ENCODE data around the gene CSF3R.

The CSF3R gene

DNA sequence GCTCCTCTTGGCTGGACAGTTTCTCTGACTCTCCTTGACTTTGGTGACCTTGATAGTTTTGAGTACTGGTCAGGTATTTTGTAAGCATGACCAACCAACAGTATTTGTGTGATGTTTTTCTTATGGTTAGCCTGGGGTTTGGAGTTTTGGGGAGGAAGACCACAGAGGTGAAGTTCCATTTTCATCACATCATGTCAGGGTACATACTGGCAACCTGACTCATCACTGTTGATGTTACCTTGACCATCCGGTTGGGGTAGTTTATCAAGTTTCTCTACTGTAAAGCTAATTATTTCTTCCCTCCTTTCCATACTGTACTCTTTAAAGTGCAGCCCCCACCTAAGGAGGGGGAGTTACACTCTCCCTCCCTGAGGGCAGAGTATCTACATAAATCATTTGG lies 45.9 kb downstream of the CSF3R start:
- no peak for TF ChIP-seq CTCF (conservative IDR thresholded peaks at IDR 0.05)
- H3K27ac ChIP-seq, result no peak overlapping the region

DNA sequence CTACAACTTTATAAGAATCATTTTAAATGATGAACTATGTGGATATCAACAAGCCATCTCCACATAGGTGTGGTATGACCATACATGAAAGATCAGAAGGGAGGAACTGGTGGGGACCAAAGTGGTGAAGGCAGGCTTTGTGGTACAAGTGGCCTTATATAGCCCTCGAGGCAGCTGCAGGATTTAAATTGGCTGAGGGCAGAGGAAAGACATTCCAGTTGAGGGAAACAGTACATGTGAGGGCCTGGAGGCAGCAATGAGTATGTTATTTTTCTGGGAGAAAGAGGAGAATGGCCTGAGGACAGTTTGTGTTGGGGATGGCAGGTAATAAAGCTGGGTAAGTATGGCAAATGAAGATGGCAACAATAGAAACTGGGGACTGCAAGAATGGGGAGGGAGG lies 49.6 kb downstream of the CSF3R start:
- H3K27ac ChIP-seq, result peak overlapping the region; percentile 44; the same call in 1 of the 2 replicates
- TF ChIP-seq CTCF (conservative IDR thresholded peaks at IDR 0.05), result no peak

- TF ChIP-seq CTCF (conservative IDR thresholded peaks at IDR 0.05), result no peak
Measured at GRCh38 chr1:36432616-36433015, 50.1 kb downstream of the CSF3R start.

DNA sequence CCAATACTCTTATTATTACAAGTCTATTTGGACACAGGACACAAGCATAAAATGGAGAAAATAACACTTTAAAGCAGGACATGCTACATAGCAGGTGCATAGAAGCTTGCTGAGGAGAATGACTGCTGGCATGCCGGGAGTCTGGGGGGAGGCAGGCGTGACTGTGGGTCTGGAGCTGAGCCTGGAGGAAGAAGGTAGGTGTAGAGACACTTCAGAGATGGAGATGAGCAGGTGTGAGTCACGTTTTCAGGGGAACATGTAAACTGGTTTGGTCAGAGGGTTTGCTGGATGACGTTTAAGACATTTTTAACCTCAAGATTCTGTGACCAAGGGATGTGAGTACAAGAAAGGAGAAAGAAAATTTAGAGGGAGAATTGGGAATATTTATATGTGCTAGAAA lies 56.9 kb downstream of the CSF3R start:
- TF ChIP-seq CTCF (conservative IDR thresholded peaks at IDR 0.05), result no peak
- H3K27ac ChIP-seq, result no peak overlapping the region

More at GRCh38 chr1:36432616-36433015, 50.1 kb downstream of the CSF3R start:
- H3K27ac ChIP-seq, result peak overlapping the region; percentile 44; the same call in 1 of the 2 replicates

GRCh38 chr1:36421649-36422048 lies 61.1 kb downstream of the CSF3R start:
- H3K27ac ChIP-seq, result no peak overlapping the region
- no peak for TF ChIP-seq CTCF (conservative IDR thresholded peaks at IDR 0.05)

DNA sequence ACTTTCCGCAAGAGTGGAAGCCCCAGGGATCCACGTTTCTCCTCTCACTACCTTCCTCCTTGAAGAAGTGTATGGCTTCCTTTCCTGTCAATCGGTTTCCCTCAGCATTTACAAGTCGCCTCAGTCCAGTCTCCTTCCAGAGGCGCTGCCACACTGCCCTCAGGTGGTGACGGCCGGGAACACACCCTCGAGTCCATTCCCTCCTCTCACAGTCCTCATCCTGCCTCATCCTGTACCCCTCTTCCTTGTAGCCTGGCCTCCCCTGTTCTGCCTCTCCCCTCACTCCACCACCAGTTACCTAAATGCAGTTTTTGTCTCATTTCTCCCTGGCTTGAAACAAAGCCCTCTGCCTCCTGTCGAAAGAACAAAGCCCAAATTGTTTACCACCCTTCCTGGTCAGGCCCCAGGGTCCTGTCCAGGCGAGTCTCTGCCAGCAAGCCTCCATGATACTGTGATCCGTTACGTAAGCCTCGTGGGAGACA lies 61.8 kb downstream of the CSF3R start:
- peak; percentile 96 for TF ChIP-seq CTCF (conservative IDR thresholded peaks at IDR 0.05)
- peak overlapping the region; percentile 35; the same call in 1 of the 2 replicates for H3K27ac ChIP-seq

GRCh38 chr1:36420409-36420808 lies 62.3 kb downstream of the CSF3R start:
- no peak for TF ChIP-seq CTCF (conservative IDR thresholded peaks at IDR 0.05)
- H3K27ac ChIP-seq, result peak overlapping the region; percentile 35; the same call in 1 of the 2 replicates
